HepG2 (cell line): ENCODE measurements around the gene SASH1. TPM values are rescaled to one million over a fixed set of nuclear protein-coding genes. Genes with fewer than 3 reads are reported as not detected.
"Not testable (repeated sequence)": the region's sequence is repeated elsewhere in the genome, so short reads cannot be mapped to it uniquely, and the experiment has no call there.

Experiments
- ATAC-seq: fragments of 200-7000 bp; cut with Tn5 transposase; 3 replicates; pipeline ENCODE4 v1.9.1; 2020; ENCODE audit warnings: mild to moderate bottlenecking, moderate library complexity
- BruUV-seq: library from RNA; stranded (reverse); fragments of 400-500 nt; replicated peaks from 2 replicates; lab custom pipeline; 2021; lab: Mats Ljungman, UMichigan
- CTCF ChIA-PET: fragments of 300-600 bp; formaldehyde crosslinking; extraction: SDS; loops from one replicate; lab custom pipeline; 2021; ENCODE audit warnings: low total read pairs, inconsistent platforms, low intra/inter-chr PET ratio; lab: Yijun Ruan, JAX
- POLR2A ChIA-PET: fragments of 350-600 bp; sonication (Branson Sonifier 250); formaldehyde crosslinking; loops from one replicate; lab custom pipeline; 2020; ENCODE audit warnings: antibody characterized with exemption, inconsistent platforms; lab: Yijun Ruan, JAX
- DNase-seq: peaks from one replicate; pipeline ENCODE4 v3.0.0-alpha.2; 2015; ENCODE audit warnings: low spot score
- FAIRE-seq: peaks from 3 replicates; lab custom pipeline; 2011; peaks lifted over from hg19 to GRCh38; lab: Jason Lieb, UNC
- H2AFZ ChIP-seq: one replicate; pipeline ENCODE4 v1.6.1; 2011; ENCODE audit warnings: low read length, inconsistent platforms
- H3K27ac ChIP-seq: fragments of 300-600 bp; 3 replicates; pipeline ENCODE4 v1.8.0; 2011; ENCODE audit warnings: mixed run types, mild to moderate bottlenecking, mixed read lengths, low read length, inconsistent platforms; ENCODE audit not compliant: insufficient read depth; ENCODE audit errors: extremely low read length
- H3K27me3 ChIP-seq, 2 experiments: fragments of 200-600 bp in 1 of 2; 2 replicates in 1 of 2; 3 replicates in 1 of 2; pipeline versions ENCODE4 v1.6.0 to v1.8.0; 2011; ENCODE audit warnings: low read length in 2 of 2, mild to moderate bottlenecking in 2 of 2, moderate library complexity in 2 of 2, inconsistent platforms in 1 of 2; ENCODE audit not compliant: insufficient read depth in 2 of 2, control insufficient read depth in 1 of 2
- H3K36me3 ChIP-seq, 2 experiments: fragments of 200-600 bp in 1 of 2; replicated peaks in 1 of 2; 2 replicates in 1 of 2; 3 replicates in 1 of 2; pipeline versions ENCODE4 v1.5.1 to v1.8.0; 2011; ENCODE audit warnings: low read length in 2 of 2, inconsistent platforms in 1 of 2; ENCODE audit not compliant: insufficient read depth in 2 of 2, control insufficient read depth in 1 of 2
- H3K4me1 ChIP-seq: 2 replicates; pipeline ENCODE4 v1.5.1; 2012; ENCODE audit warnings: low read length, inconsistent platforms; ENCODE audit not compliant: insufficient read depth
- H3K4me2 ChIP-seq: 2 replicates; pipeline ENCODE4 v1.6.0; 2011; ENCODE audit warnings: low read depth, low read length, inconsistent platforms
- H3K4me3 ChIP-seq, 3 experiments: fragments of 200-600 bp in 1 of 3; sonication (generic), shearing (Covaris generic) in 1 of 3; replicated peaks in 1 of 3; 2 replicates each; pipeline ENCODE4 v1.5.1; 2011 to 2016; ENCODE audit warnings: low read length in 3 of 3, inconsistent platforms in 2 of 3, low read depth in 2 of 3, mild to moderate bottlenecking in 2 of 3, control low read depth in 1 of 3, mixed read lengths in 1 of 3; ENCODE audit not compliant: insufficient read depth in 1 of 3
- H3K79me2 ChIP-seq: one replicate; pipeline ENCODE4 v1.6.1; 2011; ENCODE audit warnings: low read length, inconsistent platforms; ENCODE audit not compliant: insufficient read depth
- H3K9ac ChIP-seq: 2 replicates; pipeline ENCODE4 v1.6.0; 2011; ENCODE audit warnings: mild to moderate bottlenecking, low read depth, low read length, inconsistent platforms; ENCODE audit not compliant: insufficient read depth
- H3K9me3 ChIP-seq: 2 replicates; pipeline ENCODE4 v1.5.1; 2012; ENCODE audit warnings: mild to moderate bottlenecking, low read length
- H4K20me1 ChIP-seq: 2 replicates; pipeline ENCODE4 v1.6.0; 2011; ENCODE audit warnings: inconsistent platforms, mild to moderate bottlenecking, low read length, moderate library complexity; ENCODE audit not compliant: insufficient read depth
- AHR ChIP-seq: IDR thresholded peaks from 2 replicates; pipeline ENCODE4 v1.6.1; 2018; ENCODE audit warnings: missing genetic modification reagents, missing compliant biosample characterization
- CAMTA2 ChIP-seq: sonication (generic); formaldehyde crosslinking; IDR thresholded peaks from 2 replicates; pipeline ENCODE4 v1.4.0; 2020; ENCODE audit warnings: mild to moderate bottlenecking, missing genetic modification reagents, borderline replicate concordance
- EHMT2 ChIP-seq: fragments of 200-600 bp; sonication (generic); IDR thresholded peaks from 2 replicates; pipeline ENCODE4 v1.7.0; 2017; ENCODE audit warnings: antibody characterized with exemption, low read depth, low read length, borderline replicate concordance
- HOXA7 ChIP-seq: sonication (generic); formaldehyde crosslinking; IDR thresholded peaks from 2 replicates; pipeline ENCODE4 v1.8.1; 2022; ENCODE audit warnings: mild to moderate bottlenecking, missing genetic modification reagents, moderate library complexity
- KDM5B ChIP-seq: sonication (generic); formaldehyde crosslinking; IDR thresholded peaks from 2 replicates; pipeline ENCODE4 v1.4.0; 2020; ENCODE audit warnings: missing genetic modification reagents, mild to moderate bottlenecking, borderline replicate concordance
- MNT ChIP-seq: fragments of 450-650 bp; IDR thresholded peaks from 2 replicates; pipeline ENCODE4 v1.6.1; 2016
- MXD3 ChIP-seq: IDR thresholded peaks from 2 replicates; pipeline ENCODE4 v1.6.1; 2016; ENCODE audit warnings: mild to moderate bottlenecking, missing biosample characterization, missing genetic modification reagents
- NFKBIZ ChIP-seq: IDR thresholded peaks from 2 replicates; pipeline ENCODE4 v1.6.1; 2018; ENCODE audit warnings: missing genetic modification reagents, missing compliant biosample characterization
- ZBTB40 ChIP-seq, 2 experiments: fragments of 450-650 bp in 1 of 2; sonication (generic) in 1 of 2; formaldehyde crosslinking in 1 of 2; IDR thresholded peaks; 2 replicates each; pipeline versions ENCODE4 v1.6.1 to v1.8.0; 2016 to 2022; ENCODE audit warnings: antibody characterized with exemption in 1 of 2, mild to moderate bottlenecking in 1 of 2, missing genetic modification reagents in 1 of 2
- ZMAT3 ChIP-seq: sonication (generic); formaldehyde crosslinking; conservative IDR thresholded peaks from 2 replicates; pipeline ENCODE4 v1.7.0; 2021; ENCODE audit warnings: missing genetic modification reagents
- ZNF335 ChIP-seq: sonication (generic); formaldehyde crosslinking; IDR thresholded peaks from 2 replicates; pipeline ENCODE4 v1.4.0; 2020; ENCODE audit warnings: missing genetic modification reagents
- ZNF33A ChIP-seq: sonication (generic); formaldehyde crosslinking; IDR thresholded peaks from 2 replicates; pipeline ENCODE4 v1.5.1; 2020; ENCODE audit warnings: missing genetic modification reagents, mild to moderate bottlenecking, moderate library complexity, borderline replicate concordance
- ZNF557 ChIP-seq: sonication (generic); formaldehyde crosslinking; IDR thresholded peaks from 2 replicates; pipeline ENCODE4 v1.4.0; 2020; ENCODE audit warnings: missing genetic modification reagents
- ZNF883 ChIP-seq: sonication (generic); formaldehyde crosslinking; IDR thresholded peaks from 2 replicates; pipeline ENCODE4 v1.5.1; 2020; ENCODE audit warnings: mild to moderate bottlenecking, missing genetic modification reagents; ENCODE audit errors: not compliant biosample characterization
- WGBS: methylation state at CpG from one replicate; pipeline ENCODE4 v1.1.6; 2017; ENCODE audit warnings: low lambda C conversion rate; 5-methylcytosine and 5-hydroxymethylcytosine counted together
- in situ Hi-C: cut with HindIII; loops from 2 replicates; pipeline ENCODE4 v1.10.0; 2017; ENCODE audit warnings: low pct_unique_long_range_greater_than_20kb; ENCODE audit not compliant: extremely low pct_ligation_motif_present
- intact Hi-C: fragments of 100-400 bp; cut with micrococcal nuclease; formaldehyde crosslinking; loops from one replicate; pipeline ENCODE4 v1.10.0; 2022; ENCODE audit not compliant: unreplicated experiment
- polyA plus RNA-seq, 8 experiments: library from polyadenylated mRNA; depleted of rRNA in 3 of 8; stranded (reverse) in 7 of 8; unstranded in 1 of 8; fragments of >200 nt; fragmentation: Illumina TruSeq in 4 of 8; extraction: Trizol in 4 of 8; gene quantifications; 2 replicates each; pipeline versions ENCODE4 v1.2.1 to v1.2.3, GENCODE V29; 2011 to 2016; ENCODE audit warnings: low read depth in 4 of 8, missing spikeins in 1 of 8, mixed read lengths in 1 of 8; ENCODE audit not compliant: insufficient read depth in 1 of 8
- total RNA-seq, 5 experiments: library from RNA; depleted of rRNA; stranded (reverse); fragments of >200 nt; fragmentation: Illumina TruSeq; extraction: Trizol; gene quantifications; 2 replicates each; pipeline ENCODE4 v1.2.3, GENCODE V29; 2016; ENCODE audit warnings: low read depth in 1 of 5

Gene SASH1
- total and polyA plus RNA-seq, 2 of the 13 experiments (the other 11 are each of a cell fraction or from before 2014, with no cell fraction given) = 7.5 to 8.2 TPM

GRCh38 chr6:148351309-148351708 lies 8.7 kb downstream of the SASH1 start (continued):
- no peak for TF ChIP-seq ZBTB40 (IDR thresholded peaks at IDR 0.05)
- TF ChIP-seq ZBTB40 (CRISPR knock-in tag; IDR thresholded peaks at IDR 0.05) = no peak
- TF ChIP-seq ZMAT3 (CRISPR knock-in tag) = no peak
- TF ChIP-seq ZNF33A = no peak
- no peak for TF ChIP-seq MXD3 (CRISPR knock-in tag)
- TF ChIP-seq CAMTA2 = no peak
- TF ChIP-seq AHR = no peak
- no peak for TF ChIP-seq NFKBIZ
- no peak for TF ChIP-seq HOXA7 (CRISPR knock-in tag)
- no peak for TF ChIP-seq ZNF883 (CRISPR knock-in tag)
- TF ChIP-seq ZNF335 (CRISPR knock-in tag) = no peak
- TF ChIP-seq EHMT2 = no peak
- no peak for TF ChIP-seq ZNF557 (CRISPR knock-in tag)
- TF ChIP-seq KDM5B (CRISPR knock-in tag) = no peak
- no peak for TF ChIP-seq MNT
- TF ChIP-seq, all 625 proteins: peak for 0

- DNase-seq, POLR2A ChIA-PET, H3K9me3 ChIP-seq, H3K9ac ChIP-seq, H3K27ac ChIP-seq, in situ Hi-C loops, intact Hi-C loops, H3K4me1 ChIP-seq, H2AFZ ChIP-seq, BruUV-seq, CTCF ChIA-PET, ATAC-seq, H3K4me2 ChIP-seq, H3K4me3 ChIP-seq, FAIRE-seq, H4K20me1 ChIP-seq, H3K79me2 ChIP-seq, H3K36me3 ChIP-seq, H3K27me3 ChIP-seq: not testable (repeated sequence)
- WGBS = 97% methylated on average over 7 of the region's 7 CpGs
These were observed 9.8 kb downstream of the SASH1 start for GRCh38 chr6:148352421-148352820.
